Neural cell (in vitro differentiated cells): ENCODE results near the gene KSR2. TPM values are rescaled to one million over a fixed set of nuclear protein-coding genes. Genes with fewer than 3 reads are reported as not detected.

ENCODE experiments used
- H2AFZ ChIP-seq: fragments of 200-600, 300-800 bp; sonication (generic), shearing (Covaris generic); 2 replicates; pipeline ENCODE4 v1.6.0; 2014; ENCODE audit warnings: low read depth, mild to moderate bottlenecking, antibody characterized with exemption, low read length, moderate library complexity
- H3F3A ChIP-seq: fragments of 200-600 bp; shearing (Covaris generic); 2 replicates; pipeline ENCODE4 v1.6.1; 2016; ENCODE audit warnings: mild to moderate bottlenecking, moderate library complexity, mixed read lengths, antibody characterized with exemption, low read length; ENCODE audit not compliant: insufficient read depth, poor library complexity, severe bottlenecking
- H3K27ac ChIP-seq: fragments of 200-600, 300-800 bp; sonication (generic), shearing (Covaris generic); 2 replicates; pipeline ENCODE4 v1.5.1; 2014; ENCODE audit warnings: mild to moderate bottlenecking, low read length, moderate library complexity
- H3K27me3 ChIP-seq: fragments of 300-800, 200-600 bp; sonication (generic), shearing (Covaris generic); 2 replicates; pipeline ENCODE4 v1.6.0; 2014; ENCODE audit warnings: mild to moderate bottlenecking, low read depth, low read length, moderate library complexity; ENCODE audit not compliant: insufficient read depth
- H3K36me3 ChIP-seq: fragments of 300-800, 200-600 bp; sonication (generic), shearing (Covaris generic); 2 replicates; pipeline ENCODE4 v1.5.1; 2014; ENCODE audit warnings: mild to moderate bottlenecking, antibody characterized with exemption, low read length, moderate library complexity; ENCODE audit not compliant: insufficient read depth
- H3K4me2 ChIP-seq: fragments of 300-800, 200-600 bp; sonication (generic), shearing (Covaris generic); 2 replicates; pipeline ENCODE4 v1.6.0; 2014; ENCODE audit warnings: mild to moderate bottlenecking, low read length
- H3K4me3 ChIP-seq: fragments of 300-800, 200-600 bp; sonication (generic), shearing (Covaris generic); 2 replicates; pipeline ENCODE4 v1.5.1; 2014; ENCODE audit warnings: mild to moderate bottlenecking, low read length, moderate library complexity
- H3K79me2 ChIP-seq: fragments of 200-600 bp; shearing (Covaris generic); replicated peaks from 2 replicates; pipeline ENCODE4 v1.6.0; 2014; ENCODE audit warnings: mild to moderate bottlenecking, low read length, moderate library complexity; ENCODE audit not compliant: insufficient read depth
- H3K9ac ChIP-seq: fragments of 300-800, 200-600 bp; sonication (generic), shearing (Covaris generic); 2 replicates; pipeline ENCODE4 v1.6.1; 2016; ENCODE audit warnings: mild to moderate bottlenecking, low read length, mixed read lengths
- H3K9me2 ChIP-seq: fragments of 200-600 bp; shearing (Covaris generic); 2 replicates; pipeline ENCODE4 v1.6.1; 2016; ENCODE audit warnings: mild to moderate bottlenecking, low read length, mixed read lengths; ENCODE audit not compliant: insufficient read depth
- H3K9me3 ChIP-seq: fragments of 200-600, 300-800 bp; sonication (generic), shearing (Covaris generic); 2 replicates; pipeline ENCODE4 v1.6.1; 2016; ENCODE audit warnings: mild to moderate bottlenecking, mixed run types, low read length, moderate library complexity, mixed read lengths
- H4K20me1 ChIP-seq: fragments of 200-600 bp; shearing (Covaris generic); 2 replicates; pipeline ENCODE4 v1.6.1; 2016; ENCODE audit warnings: mild to moderate bottlenecking, mixed run types; ENCODE audit not compliant: insufficient read depth
- CTCF ChIP-seq: fragments of 450-650 bp; IDR thresholded peaks from 2 replicates; pipeline ENCODE4 v1.5.1; 2014; ENCODE audit warnings: antibody characterized with exemption, mild to moderate bottlenecking, moderate library complexity; ENCODE audit not compliant: poor library complexity, severe bottlenecking
- EP300 ChIP-seq: fragments of 450-650 bp; conservative IDR thresholded peaks from 2 replicates; pipeline ENCODE4 v1.6.1; 2014; ENCODE audit warnings: antibody characterized with exemption, mild to moderate bottlenecking, moderate library complexity; ENCODE audit not compliant: poor library complexity, severe bottlenecking
- EZH2 ChIP-seq: fragments of 200-600, 300-800 bp; shearing (Covaris generic), sonication (generic); IDR thresholded peaks from 2 replicates; pipeline ENCODE4 v1.6.1; 2014; ENCODE audit warnings: antibody characterized with exemption, low read length, borderline replicate concordance, mild to moderate bottlenecking; ENCODE audit not compliant: insufficient read depth, poor library complexity, severe bottlenecking
- MXI1 ChIP-seq: fragments of 450-650 bp; conservative IDR thresholded peaks from 2 replicates; pipeline ENCODE4 v1.6.1; 2014; ENCODE audit warnings: antibody characterized with exemption, mild to moderate bottlenecking; ENCODE audit not compliant: poor library complexity, severe bottlenecking
- POLR2AphosphoS5 ChIP-seq: IDR thresholded peaks from 2 replicates; pipeline ENCODE4 v1.6.1; 2012
- RAD21 ChIP-seq: fragments of 450-650 bp; conservative IDR thresholded peaks from 2 replicates; pipeline ENCODE4 v1.6.1; 2014; ENCODE audit warnings: antibody characterized with exemption, mild to moderate bottlenecking, moderate library complexity
- REST ChIP-seq: IDR thresholded peaks from 2 replicates; pipeline ENCODE4 v1.6.1; 2012; ENCODE audit warnings: borderline replicate concordance
- SMC3 ChIP-seq: fragments of 450-650 bp; conservative IDR thresholded peaks from 2 replicates; pipeline ENCODE4 v1.6.1; 2014; ENCODE audit warnings: antibody characterized with exemption, mild to moderate bottlenecking, moderate library complexity; ENCODE audit not compliant: poor library complexity
- TAF1 ChIP-seq: IDR thresholded peaks from 2 replicates; pipeline ENCODE4 v1.6.1; 2012; ENCODE audit warnings: low read depth
- polyA plus RNA-seq: library from polyadenylated mRNA; depleted of rRNA; stranded (reverse); fragments of >200 nt; gene quantifications from 2 replicates; pipeline ENCODE4 v1.2.3, GENCODE V29; 2014

Gene KSR2
- polyA plus RNA-seq, 1 donor from 2014 or later, result 3.0 TPM

DNA sequence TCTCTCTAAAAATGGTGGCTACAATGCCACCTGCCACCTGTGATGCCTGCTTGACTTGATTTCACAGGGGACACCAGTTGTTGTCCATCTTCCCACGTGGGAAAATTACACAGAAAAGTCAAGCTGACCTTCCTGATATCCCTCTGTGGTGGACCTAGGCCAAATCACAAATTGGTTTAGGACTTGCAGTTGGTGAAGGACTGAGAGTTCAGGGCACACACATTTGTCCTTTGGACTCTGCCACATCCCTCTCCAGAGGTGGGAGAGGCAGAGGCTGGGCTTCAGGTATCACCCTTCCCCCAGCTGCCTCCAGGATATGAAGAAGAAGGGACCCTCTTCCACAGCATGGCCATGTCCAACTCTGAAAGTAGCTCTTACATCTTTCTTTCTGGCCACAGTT, 551.8 kb downstream of the KSR2 start:
- no peaks in the 10 kb centered on the region for H3F3A ChIP-seq
- no peaks in the 10 kb centered on the region for H3K9me2 ChIP-seq
- no peaks in the 10 kb centered on the region for H3K27me3 ChIP-seq
- no peak overlapping the region for H3K4me3 ChIP-seq
- no peak overlapping the region for H2AFZ ChIP-seq
- no peak overlapping the region for H3K9ac ChIP-seq
- H3K79me2 ChIP-seq, result no peaks in the 10 kb centered on the region
- H3K9me3 ChIP-seq, result no peaks in the 10 kb centered on the region
- H3K36me3 ChIP-seq, result no peaks in the 10 kb centered on the region
- TF ChIP-seq CTCF (no peak), POLR2AphosphoS5 (no peak), EZH2 (no peak), MXI1 (no peak), TAF1 (no peak), RAD21 (no peak), EP300 (no peak), REST (no peak), SMC3 (no peak)
- H3K4me2 ChIP-seq, result no peak overlapping the region
- no peaks in the 10 kb centered on the region for H4K20me1 ChIP-seq
- no peak overlapping the region for H3K27ac ChIP-seq

- no peaks in the 10 kb centered on the region for H3K9me3 ChIP-seq
- H3K9ac ChIP-seq, result no peak overlapping the region
- H4K20me1 ChIP-seq, result no peaks in the 10 kb centered on the region
- no peaks in the 10 kb centered on the region for H3K9me2 ChIP-seq
- no peak overlapping the region for H3K27ac ChIP-seq
- H2AFZ ChIP-seq, result no peak overlapping the region
- TF ChIP-seq REST (no peak), TAF1 (no peak), EP300 (no peak), RAD21 (no peak)
- no peaks in the 10 kb centered on the region for H3K79me2 ChIP-seq
- no peaks in the 10 kb centered on the region for H3K27me3 ChIP-seq
- no peaks in the 10 kb centered on the region for H3K36me3 ChIP-seq
- no peak overlapping the region for H3K4me3 ChIP-seq
- no peaks in the 10 kb centered on the region for H3F3A ChIP-seq
- H3K4me2 ChIP-seq, result no peak overlapping the region
These were observed 556.2 kb downstream of the KSR2 start for GRCh38 chr12:117412465-117413188.
